MG63 (cell line): Measurements from ENCODE around the gene RNF112. TPM values are rescaled to one million over a fixed set of nuclear protein-coding genes. Genes with fewer than 3 reads are reported as not detected.
A peak's percentile ranks its signal among the peaks of the same experiment; 100 is the strongest.

Source experiments
- DNase-seq: peaks from one replicate; pipeline ENCODE4 v3.0.0-alpha.2; 2020
- H3K27me3 ChIP-seq: fragments of 250-450 bp; sonication (Bioruptor Pico); 2 replicates; pipeline ENCODE4 v1.5.1; 2020; ENCODE audit warnings: mild to moderate bottlenecking, moderate library complexity
- H3K36me3 ChIP-seq: fragments of 250-450 bp; sonication (Bioruptor Pico); 2 replicates; pipeline ENCODE4 v1.5.1; 2020; ENCODE audit warnings: mild to moderate bottlenecking, moderate library complexity
- H3K4me3 ChIP-seq: fragments of 250-450 bp; sonication (Bioruptor Pico); 2 replicates; pipeline ENCODE4 v1.5.1; 2020; ENCODE audit warnings: mild to moderate bottlenecking, moderate library complexity
- H3K9me3 ChIP-seq: fragments of 250-450 bp; sonication (Bioruptor Pico); 2 replicates; pipeline ENCODE4 v1.5.1; 2020; ENCODE audit warnings: mild to moderate bottlenecking, moderate library complexity
- total RNA-seq: library from RNA; depleted of rRNA; stranded (reverse); fragments of >200 nt; shearing (Covaris generic); gene quantifications from 2 replicates; pipeline ENCODE4 v1.2.3, GENCODE V29; 2014; ENCODE audit warnings: low replicate concordance

RNF112 gene
- total RNA-seq, 1 experiment from 2014 or later: not detected

GRCh38 chr17:19401321-19402010, 9.6 kb upstream of the RNF112 start:
- H3K9me3 ChIP-seq: no peaks in the 10 kb centered on the region
- H3K36me3 ChIP-seq: no peaks in the 10 kb centered on the region
- no peak overlapping the region for H3K4me3 ChIP-seq
- no peaks in the 10 kb centered on the region for H3K27me3 ChIP-seq
- no peak for DNase-seq

DNA sequence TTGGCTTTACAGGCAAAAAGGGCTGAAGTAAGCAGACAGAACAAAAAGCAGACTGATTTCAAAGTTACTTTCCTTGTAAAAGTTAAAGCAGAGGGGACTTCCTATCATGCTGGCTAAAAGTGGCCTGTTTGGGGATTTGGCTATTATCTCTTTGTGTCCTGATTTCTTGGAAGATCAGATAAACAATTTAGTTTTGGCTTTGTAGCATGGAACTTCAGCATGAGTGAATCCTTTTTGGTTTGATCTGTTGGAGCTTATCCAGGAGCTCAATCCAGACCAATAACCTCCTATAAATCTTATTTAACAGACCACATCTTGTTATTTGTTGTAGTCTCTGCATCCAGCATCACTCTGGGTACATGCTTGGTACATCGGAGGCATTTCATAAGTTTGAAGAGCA, 8.9 kb upstream of the RNF112 start:
- Histone ChIP-seq H3K9me3 (no peaks in the 10 kb centered on the region), H3K36me3 (no peaks in the 10 kb centered on the region), H3K27me3 (no peaks in the 10 kb centered on the region), H3K4me3 (no peak overlapping the region)
- DNase-seq: no peak

- DNase-seq: no peak
- Histone ChIP-seq H3K4me3 (no peak overlapping the region), H3K27me3 (no peaks in the 10 kb centered on the region), H3K9me3 (no peaks in the 10 kb centered on the region), H3K36me3 (no peaks in the 10 kb centered on the region)
These were observed 8.0 kb upstream of the RNF112 start for GRCh38 chr17:19403021-19403420.

DNA sequence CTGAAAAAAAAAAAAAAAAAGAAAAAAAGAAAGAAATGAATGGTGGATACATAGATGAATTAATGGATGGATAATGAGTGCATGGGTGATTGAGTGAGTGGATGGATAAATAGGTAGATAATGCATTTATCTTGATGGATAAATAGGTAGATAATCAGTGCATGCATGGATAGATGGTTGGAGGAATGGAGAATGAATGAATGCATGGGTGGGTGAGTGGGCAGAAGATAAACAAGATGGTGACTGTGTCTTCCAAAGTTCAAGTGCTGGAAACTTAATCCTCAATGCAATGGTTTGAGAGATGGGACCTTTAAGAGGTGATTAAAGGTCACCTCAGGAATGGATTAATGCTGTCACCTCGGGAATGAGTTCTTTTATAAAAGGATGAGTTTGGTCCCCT, 6.8 kb upstream of the RNF112 start:
- H3K4me3 ChIP-seq: no peak overlapping the region
- H3K36me3 ChIP-seq: no peaks in the 10 kb centered on the region
- H3K9me3 ChIP-seq: no peaks in the 10 kb centered on the region
- no peaks in the 10 kb centered on the region for H3K27me3 ChIP-seq
- no peak for DNase-seq

- H3K27me3 ChIP-seq: no peaks in the 10 kb centered on the region
- H3K4me3 ChIP-seq: no peak overlapping the region
These were observed 5.9 kb upstream of the RNF112 start for GRCh38 chr17:19405114-19405513.

GRCh38 chr17:19407601-19408345, 3.3 kb upstream of the RNF112 start:
- no peak for DNase-seq
- Histone ChIP-seq H3K9me3 (no peaks in the 10 kb centered on the region), H3K27me3 (no peaks in the 10 kb centered on the region), H3K4me3 (no peak overlapping the region), H3K36me3 (no peaks in the 10 kb centered on the region)

More at GRCh38 chr17:19405114-19405513, 5.9 kb upstream of the RNF112 start:
- no peak for DNase-seq
- Histone ChIP-seq H3K36me3 (no peaks in the 10 kb centered on the region), H3K9me3 (no peaks in the 10 kb centered on the region)

- Histone ChIP-seq H3K9me3 (no peaks in the 10 kb centered on the region), H3K4me3 (no peak overlapping the region), H3K27me3 (no peaks in the 10 kb centered on the region), H3K36me3 (no peaks in the 10 kb centered on the region)
- DNase-seq: no peak
These were observed 2.7 kb upstream of the RNF112 start for GRCh38 chr17:19408346-19408710.

GRCh38 chr17:19409066-19409465, 2.0 kb upstream of the RNF112 start:
- Histone ChIP-seq H3K27me3 (no peaks in the 10 kb centered on the region), H3K36me3 (no peaks in the 10 kb centered on the region), H3K4me3 (no peak overlapping the region), H3K9me3 (no peaks in the 10 kb centered on the region)
- no peak for DNase-seq

GRCh38 chr17:19409509-19409908, 1.5 kb upstream of the RNF112 start:
- peak; percentile 56 for DNase-seq
- H3K36me3 ChIP-seq: no peaks in the 10 kb centered on the region
- H3K9me3 ChIP-seq: no peaks in the 10 kb centered on the region
- H3K27me3 ChIP-seq: no peaks in the 10 kb centered on the region
- no peak overlapping the region for H3K4me3 ChIP-seq

DNA sequence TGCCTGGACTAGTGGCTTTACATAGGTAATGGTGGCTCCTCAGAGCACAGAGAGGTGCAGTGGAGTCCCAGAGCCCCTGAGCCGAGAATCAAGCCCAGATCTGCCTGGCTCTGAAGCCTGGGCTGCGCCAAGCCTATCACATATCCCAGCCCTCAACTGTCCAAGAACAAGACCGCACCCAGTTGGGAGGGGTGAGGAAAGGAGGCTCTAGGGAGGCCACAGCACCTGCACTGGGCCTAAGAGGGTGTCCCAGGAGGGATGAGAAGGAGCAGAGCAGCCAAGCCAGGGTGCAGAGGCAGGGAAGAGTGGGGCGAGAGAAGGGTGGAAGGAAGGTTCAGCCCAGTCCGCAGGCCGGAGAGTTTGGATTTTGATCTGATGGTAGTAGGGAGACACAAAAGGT, 941 bp upstream of the RNF112 start:
- Histone ChIP-seq H3K4me3 (no peak overlapping the region), H3K36me3 (no peaks in the 10 kb centered on the region), H3K27me3 (no peaks in the 10 kb centered on the region), H3K9me3 (no peaks in the 10 kb centered on the region)
- DNase-seq: no peak

DNA sequence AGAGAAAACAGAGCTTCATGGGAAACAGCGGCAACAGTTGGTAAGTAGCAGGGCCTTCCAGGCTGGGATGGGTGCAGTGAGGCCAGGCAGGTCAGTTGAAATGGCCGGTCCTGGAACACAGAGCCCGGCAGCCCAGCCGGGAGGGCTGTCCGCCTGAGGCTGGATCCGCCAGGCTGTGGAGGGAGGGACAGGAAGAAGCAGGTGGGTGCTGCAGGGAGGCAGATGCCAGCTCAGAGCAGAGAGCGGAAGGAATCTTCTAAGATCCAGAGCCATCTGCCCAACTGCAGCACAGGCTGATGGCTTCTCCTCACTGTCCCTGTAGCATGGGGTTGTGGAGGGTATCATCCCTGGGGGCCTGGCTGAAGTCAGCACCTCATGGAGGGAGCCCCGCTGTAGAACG, 599 bp downstream of the RNF112 start:
- H3K4me3 ChIP-seq: no peak overlapping the region
- DNase-seq: no peak

DNA sequence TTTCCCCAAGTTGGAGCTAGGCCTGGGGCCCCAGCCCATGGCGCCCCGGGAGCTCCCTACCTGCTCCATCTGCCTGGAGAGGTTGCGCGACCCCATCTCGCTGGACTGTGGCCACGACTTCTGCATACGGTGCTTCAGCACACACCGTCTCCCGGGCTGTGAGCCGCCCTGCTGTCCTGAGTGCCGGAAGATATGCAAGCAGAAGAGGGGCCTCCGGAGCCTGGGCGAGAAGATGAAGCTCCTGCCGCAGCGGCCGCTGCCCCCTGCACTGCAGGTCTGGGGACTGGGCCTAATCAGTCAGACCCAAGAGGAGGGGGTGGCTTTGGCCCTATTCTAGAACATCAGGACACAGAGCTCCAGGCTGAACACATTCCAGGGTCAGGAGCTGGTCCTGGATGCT, 1.5 kb downstream of the RNF112 start:
- H3K9me3 ChIP-seq: no peaks in the 10 kb centered on the region
- no peak overlapping the region for H3K4me3 ChIP-seq
- H3K27me3 ChIP-seq: no peaks in the 10 kb centered on the region
- DNase-seq: no peak
- H3K36me3 ChIP-seq: no peaks in the 10 kb centered on the region

More for the DNA sequence above, 599 bp downstream of the RNF112 start:
- H3K36me3 ChIP-seq: no peaks in the 10 kb centered on the region
- no peaks in the 10 kb centered on the region for H3K27me3 ChIP-seq
- H3K9me3 ChIP-seq: no peaks in the 10 kb centered on the region

- no peak for DNase-seq
- Histone ChIP-seq H3K27me3 (no peaks in the 10 kb centered on the region), H3K4me3 (no peak overlapping the region), H3K9me3 (no peaks in the 10 kb centered on the region), H3K36me3 (no peaks in the 10 kb centered on the region)
These were observed 2.0 kb downstream of the RNF112 start for GRCh38 chr17:19412984-19413383.

DNA sequence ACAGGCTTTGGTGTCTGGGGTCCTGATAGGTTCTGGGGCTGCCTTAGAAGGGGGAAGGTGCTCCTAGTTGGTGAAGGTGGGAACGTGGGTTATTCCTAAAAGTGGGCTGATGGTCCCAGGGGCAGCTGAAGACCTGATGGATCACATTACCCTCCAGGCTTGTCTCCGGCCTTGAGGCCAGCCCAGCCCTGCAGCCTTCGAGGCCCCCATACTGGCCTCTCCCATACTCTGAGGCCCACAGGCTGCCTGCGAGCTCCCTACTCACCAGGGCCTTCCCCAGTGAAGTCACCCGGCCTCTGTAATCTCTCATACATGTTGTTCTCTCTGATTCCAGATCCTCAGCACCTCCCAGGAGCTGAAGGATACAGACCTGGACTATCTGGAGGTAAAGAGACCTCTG, 2.7 kb downstream of the RNF112 start:
- Histone ChIP-seq H3K9me3 (no peaks in the 10 kb centered on the region), H3K36me3 (no peaks in the 10 kb centered on the region), H3K27me3 (no peaks in the 10 kb centered on the region), H3K4me3 (no peak overlapping the region)
- no peak for DNase-seq

DNA sequence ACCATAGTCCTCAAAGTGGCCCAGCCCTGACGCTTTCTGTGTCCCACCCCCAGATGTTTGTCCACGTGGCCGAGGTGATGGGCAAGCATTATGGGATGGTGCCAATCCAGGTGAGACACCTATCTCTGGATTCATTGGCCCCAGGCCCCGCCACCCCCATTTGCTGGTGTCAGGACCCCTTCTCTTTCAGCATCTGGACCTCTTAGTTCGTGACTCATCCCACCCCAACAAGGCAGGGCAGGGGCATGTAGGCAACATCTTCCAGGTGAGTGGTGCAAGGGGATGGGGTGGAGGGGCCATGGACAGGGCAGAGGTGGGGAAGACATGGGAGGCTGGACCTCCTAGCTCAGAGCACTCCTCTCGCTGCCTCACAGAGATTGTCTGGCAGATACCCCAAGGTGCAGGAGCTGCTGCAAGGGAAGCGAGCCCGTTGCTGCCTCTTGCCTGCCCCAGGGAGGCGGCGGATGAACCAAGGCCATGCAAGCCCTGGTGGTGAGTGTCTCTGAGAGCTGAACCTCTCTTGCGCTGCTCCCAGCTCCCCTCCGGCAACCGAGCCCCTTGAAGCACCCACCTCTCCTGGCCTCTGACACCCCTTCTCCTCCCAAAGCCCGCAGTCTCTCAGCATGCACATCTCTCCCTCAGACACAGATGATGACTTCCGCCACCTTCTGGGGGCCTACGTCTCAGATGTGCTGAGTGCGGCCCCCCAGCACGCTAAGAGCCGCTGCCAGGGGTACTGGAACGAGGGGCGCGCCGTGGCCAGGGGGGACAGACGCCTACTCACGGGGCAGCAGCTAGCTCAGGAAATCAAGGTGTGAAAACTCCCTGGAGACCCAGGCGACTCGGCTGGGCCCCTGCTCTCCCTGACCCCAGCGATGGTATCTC, 3.6 kb downstream of the RNF112 start:
- no peaks in the 10 kb centered on the region for H3K36me3 ChIP-seq
- H3K27me3 ChIP-seq: no peaks in the 10 kb centered on the region
- DNase-seq: no peak
- no peak overlapping the region for H3K4me3 ChIP-seq
- H3K9me3 ChIP-seq: no peaks in the 10 kb centered on the region

DNA sequence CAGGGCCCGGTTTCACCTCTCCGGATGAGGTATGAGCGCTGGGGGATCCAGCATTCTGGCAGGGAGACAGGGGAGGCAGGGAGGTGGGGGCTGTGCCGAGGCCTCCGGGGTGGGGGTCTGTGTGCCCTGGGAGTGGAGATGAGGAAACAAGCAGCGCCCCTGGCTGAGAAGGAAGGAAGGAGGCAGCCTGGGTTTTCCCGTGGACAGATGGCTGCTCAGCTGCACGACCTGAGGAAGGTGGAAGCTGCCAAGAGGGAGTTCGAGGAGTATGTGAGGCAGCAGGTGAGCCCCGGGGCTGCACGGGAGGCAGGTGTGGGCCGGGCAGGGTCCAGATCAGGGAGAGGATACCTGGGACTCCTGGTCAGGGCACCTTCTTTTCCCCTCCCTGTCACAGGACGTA, 4.3 kb downstream of the RNF112 start:
- Histone ChIP-seq H3K9me3 (no peaks in the 10 kb centered on the region), H3K4me3 (no peak overlapping the region), H3K27me3 (no peaks in the 10 kb centered on the region), H3K36me3 (no peaks in the 10 kb centered on the region)
- no peak for DNase-seq
